ENCODE results near the gene COL27A1.
A peak's percentile ranks its signal among the peaks of the same experiment; 100 is the strongest.
"Not testable (repeated sequence)": the region's sequence is repeated elsewhere in the genome, so short reads cannot be mapped to it uniquely, and the experiment has no call there.

COL27A1 gene

DNA sequence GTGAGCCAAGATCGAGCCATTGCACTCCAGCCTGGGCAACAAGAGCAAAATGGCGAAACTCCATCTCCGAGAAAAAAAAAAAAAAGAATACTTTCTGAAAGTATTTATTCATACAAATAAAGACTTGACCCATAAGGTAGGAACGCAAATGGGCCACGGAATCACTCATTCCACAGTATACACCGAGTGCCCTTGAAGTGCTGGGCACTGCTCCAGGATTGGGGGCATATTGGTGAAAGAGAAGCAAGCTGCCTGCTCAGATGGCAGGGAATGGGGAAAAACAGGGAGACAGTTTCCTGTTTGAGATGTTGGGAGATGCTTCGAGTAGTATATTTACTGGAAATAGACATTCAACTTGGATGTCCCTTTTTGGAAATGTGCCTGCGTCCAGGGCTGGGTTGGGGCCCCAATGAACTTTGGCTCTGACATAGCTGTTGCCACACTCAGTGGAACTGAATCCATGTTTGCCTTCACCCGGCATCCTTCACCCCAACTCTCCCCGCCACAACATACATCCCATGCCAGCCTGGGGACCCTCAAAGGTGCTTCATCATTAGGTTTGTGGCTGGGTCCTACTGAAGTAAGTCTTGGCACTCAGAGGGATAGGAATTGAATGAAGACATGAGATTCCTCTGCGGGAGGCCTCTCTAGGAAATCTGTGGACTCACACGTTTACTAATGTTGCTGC lies 173.7 kb downstream of the COL27A1 start:
- not testable (repeated sequence) for DNase-seq

GRCh38 chr9:114329625-114330022 lies 174.3 kb downstream of the COL27A1 start, which contains the start of gene ORM2:
ORM2 (plus strand) TSS chr9:114329869; CDS start chr9:114329905, 36 bp downstream.
- not testable (repeated sequence) for DNase-seq

- DNase-seq: no peak
Observed at GRCh38 chr9:114330636-114331035, 175.3 kb downstream of the COL27A1 start.

DNA sequence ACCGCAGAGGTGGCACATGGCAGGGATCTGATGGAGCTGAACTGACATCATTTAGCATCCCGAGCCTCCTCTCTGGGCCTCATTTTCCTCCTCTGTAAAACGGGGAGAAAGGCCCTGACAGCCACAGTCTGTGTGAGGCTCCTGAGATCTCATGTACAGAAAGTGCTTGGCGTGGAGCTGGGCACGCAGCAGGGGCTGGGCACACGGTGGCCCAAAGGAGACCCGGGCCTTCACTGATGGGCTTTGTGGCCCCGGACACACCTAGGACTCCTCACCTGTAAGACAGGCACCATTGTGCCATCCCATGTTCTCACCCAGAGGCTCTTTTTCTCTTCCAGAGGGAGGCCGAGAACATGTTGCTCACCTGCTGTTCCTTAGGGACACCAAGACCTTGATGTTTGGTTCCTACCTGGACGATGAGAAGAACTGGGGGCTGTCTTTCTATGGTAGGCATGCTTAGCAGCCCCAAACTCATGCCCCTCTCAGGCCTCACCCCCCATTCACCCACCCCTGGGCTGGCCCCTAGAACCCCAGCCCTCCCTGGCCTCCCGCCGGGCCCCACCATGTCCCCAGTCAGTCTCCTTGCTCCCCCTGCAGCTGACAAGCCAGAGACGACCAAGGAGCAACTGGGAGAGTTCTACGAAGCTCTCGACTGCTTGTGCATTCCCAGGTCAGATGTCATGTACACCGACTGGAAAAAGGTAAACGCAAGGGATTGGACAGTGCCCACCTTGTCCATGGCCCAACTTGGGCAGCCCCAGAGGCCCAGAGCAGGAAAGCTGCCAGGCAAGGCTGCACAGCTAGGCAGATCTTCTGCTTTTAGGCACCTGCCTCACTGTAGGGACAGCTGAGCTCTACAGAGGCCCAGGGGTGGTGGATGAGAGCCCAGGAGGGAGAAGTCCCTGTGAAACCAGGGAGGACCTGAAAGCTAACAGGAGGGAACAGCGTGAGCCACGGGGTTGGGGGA lies 176.2 kb downstream of the COL27A1 start:
- not testable (repeated sequence) for DNase-seq

- DNase-seq: not testable (repeated sequence)
Observed at GRCh38 chr9:114332474-114333040, 177.2 kb downstream of the COL27A1 start.

GRCh38 chr9:114333718-114334117 lies 178.4 kb downstream of the COL27A1 start:
- DNase-seq: not testable (repeated sequence)

GRCh38 chr9:114334490-114334889 lies 179.2 kb downstream of the COL27A1 start:
- DNase-seq: no peak

GRCh38 chr9:114335745-114336144 lies 180.4 kb downstream of the COL27A1 start:
- DNase-seq: no peak

- DNase-seq: no peak
Observed at GRCh38 chr9:114336157-114336556, 180.8 kb downstream of the COL27A1 start.

GRCh38 chr9:114336699-114337395 lies 181.5 kb downstream of the COL27A1 start:
- no peak for DNase-seq

DNA sequence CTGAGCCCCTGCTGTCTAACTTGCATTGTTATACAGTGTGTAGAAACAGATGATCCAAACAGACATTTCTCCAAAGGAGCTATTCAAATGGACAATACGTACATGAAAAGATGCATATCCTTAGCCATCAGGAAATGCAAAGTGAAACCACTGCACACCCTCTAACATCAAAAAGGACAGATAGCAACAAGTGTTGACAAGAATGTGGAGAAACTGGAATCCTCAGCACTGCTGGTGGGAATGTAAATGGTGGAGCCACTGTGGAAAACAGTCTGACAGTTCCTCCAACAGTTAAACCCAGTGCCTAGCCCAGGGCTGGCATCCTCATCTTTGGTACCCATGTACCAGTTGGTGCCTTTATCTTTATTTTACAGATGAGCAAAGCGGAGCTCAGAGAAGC lies 182.8 kb downstream of the COL27A1 start:
- DNase-seq: no peak

GRCh38 chr9:114339130-114339908 lies 184.0 kb downstream of the COL27A1 start:
- DNase-seq: peak; percentile 57

DNA sequence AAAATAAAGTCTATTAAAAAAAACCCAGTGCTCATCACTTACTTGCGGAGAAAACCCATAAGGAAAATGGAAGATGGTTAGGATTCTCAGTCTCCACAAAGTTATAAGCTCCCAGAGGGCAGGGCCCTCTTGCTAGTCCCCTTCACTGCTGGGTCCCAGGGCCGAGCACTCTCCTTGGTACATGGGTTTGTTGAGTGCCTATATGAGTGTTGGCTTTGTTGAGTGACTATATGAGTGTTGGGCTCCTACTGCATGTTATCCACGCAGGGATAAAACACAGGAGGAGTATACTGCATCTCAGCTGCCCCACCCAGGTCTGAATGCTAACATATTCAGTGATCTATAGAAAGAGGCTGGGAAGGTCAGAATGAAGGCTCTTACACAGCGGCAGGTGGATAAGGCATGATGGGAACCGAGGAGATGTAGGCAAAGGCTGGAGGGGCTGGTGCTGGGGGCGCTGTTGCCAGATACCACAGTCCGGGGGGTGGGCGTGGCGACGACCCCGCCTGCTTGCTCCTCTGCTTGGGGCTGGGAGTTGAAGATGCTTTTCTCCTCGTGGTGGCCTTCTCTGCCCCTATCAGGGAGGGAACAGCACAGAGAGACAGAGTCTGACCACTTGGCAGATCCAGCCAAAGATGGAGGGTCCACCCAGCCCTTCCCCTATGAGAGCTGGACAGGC lies 186.0 kb downstream of the COL27A1 start:
- no peak for DNase-seq

DNA sequence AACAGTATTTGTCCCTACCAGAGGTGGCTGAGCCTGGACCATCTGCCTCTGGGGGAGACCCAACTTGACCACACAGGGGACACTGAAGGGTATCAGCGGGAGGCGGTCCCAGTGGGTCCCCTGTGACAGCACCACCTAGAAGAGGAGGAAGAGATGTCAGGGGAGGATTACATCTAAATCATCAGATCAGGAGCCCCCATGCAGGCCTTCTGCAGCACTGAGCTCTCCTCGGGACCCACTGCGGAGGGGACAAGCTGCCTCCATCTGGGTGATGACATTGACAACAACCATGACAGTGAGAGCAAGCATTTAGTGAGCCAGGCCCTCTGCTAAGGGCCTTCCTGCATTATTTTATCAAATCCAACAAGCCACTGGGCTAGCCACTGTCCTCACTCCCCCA lies 186.7 kb downstream of the COL27A1 start:
- no peak for DNase-seq

DNA sequence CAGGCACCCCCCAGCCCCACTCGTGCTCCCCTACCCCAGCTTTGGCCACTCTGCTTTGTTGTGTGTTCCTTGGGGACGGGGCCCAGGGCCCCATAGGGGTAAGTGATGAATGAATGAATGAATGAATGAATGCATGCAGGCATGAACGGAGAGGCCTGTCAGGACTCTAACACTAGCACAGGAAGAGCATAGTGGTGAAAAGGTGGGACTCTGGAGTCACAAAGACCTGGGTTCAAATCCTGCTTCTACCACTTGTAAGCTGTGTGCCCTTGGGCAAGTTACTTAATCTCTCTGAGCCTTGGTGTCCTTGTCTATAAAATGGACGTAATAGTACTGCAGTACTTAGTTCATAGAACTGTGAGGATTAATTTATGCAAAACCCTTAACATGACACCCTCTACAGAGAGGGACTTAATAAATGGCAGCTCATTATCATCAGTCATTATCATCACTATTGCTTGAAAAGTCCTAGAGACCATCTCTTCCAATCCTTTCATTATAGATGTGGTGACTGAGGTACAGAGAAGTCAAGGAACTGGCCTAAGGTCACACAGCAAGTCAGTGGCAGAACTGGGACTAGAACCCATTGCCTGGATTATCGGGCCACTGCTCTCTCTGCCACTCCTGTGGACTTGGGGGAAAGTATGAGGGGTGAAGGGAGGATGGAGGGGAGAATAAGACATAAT lies 187.6 kb downstream of the COL27A1 start:
- no peak for DNase-seq

DNA sequence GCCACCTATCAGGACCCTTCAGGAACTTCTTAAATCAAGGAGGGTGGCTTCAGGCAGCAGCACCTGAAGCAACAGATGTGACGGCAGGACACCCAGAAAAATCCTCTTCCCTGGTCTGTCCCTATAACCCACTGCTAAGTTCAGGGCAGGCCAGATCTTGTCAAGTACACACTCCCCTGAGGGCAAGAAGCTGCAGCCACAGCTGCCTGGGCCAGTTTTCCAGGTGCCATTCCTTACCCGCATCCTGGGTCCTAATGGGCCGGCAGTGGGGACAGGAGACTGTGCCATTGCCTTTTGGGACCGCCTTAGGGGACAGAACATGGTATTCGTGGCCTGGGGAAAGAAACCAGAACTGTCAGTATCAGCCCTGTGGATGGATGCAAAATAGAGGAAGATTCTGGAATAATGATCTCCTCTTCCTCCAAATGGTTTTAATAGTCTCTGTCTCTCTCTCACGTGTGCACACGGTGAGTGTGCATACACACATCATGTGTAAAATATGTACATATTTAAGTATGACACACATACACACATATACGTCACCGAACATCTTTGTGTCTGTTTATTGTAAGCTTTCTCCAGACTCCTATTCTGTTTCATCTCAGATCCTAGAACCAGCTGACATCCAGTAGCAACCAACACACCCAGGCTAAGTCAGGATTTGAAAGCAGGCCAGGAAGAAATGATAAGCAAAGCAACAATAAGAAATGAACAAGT lies 188.3 kb downstream of the COL27A1 start:
- DNase-seq: no peak

- no peak for DNase-seq
Observed at GRCh38 chr9:114344188-114344566, 188.8 kb downstream of the COL27A1 start.

DNA sequence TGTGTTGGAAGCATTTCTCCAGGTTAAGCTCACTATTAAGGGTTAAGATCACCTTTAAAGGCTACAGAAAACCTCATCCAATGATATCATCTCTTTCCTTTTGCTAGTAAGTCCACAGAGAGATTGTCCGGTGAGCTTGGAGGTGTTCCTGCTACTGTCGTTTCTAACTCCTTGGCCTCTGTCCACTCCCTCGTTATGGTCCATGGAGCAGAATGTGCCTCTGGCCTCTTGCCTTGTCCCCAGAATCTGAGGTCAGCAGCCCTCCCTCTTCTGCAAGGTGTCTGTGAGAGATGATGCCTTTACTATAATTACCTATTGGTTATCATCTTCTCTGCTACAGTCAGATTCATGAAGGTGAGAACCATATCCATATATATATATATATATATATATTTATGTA lies 189.4 kb downstream of the COL27A1 start:
- no peak for DNase-seq

DNA sequence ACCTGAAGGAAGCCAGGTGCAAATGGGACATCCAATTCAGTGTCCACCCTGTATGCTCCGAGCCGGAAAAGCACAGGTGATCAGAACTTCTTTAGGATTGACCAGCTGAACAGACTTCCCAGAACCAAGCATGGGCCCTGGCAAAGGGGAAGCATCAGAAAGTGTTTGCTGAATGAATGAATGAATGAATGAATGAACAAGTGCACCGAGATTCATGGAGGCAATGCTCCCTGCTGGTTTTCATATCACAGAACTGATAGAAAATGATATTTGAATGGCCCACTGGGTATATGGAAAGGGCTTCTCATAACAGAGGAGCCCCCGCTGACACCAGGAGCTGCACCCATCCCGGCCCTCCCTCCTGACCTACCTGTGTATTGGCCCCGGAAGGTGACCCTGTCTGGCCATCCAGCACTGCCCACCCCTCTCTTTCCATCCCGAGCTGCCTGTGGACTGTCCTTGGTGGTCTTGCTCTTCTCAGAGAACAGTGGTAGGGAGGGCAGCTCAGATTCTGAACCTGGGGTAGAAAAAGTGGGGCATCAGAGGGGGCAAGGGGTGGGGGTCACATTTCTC lies 190.2 kb downstream of the COL27A1 start:
- no peak for DNase-seq

GRCh38 chr9:114346146-114346545 lies 190.8 kb downstream of the COL27A1 start:
- no peak for DNase-seq
